ENCODE measurements around the gene ARNT2.

- TF ChIP-seq CTCF (IDR thresholded peaks at IDR 0.05) (no peak), ESRRA (CRISPR knock-in tag; IDR thresholded peaks at IDR 0.05; ENCODE audit: borderline replicate concordance) (no peak), JUN (CRISPR knock-in tag; IDR thresholded peaks at IDR 0.05) (no peak)
Observed at GRCh38 chr15:80404761-80405553, 775 bp downstream of the ARNT2 start.
